ENCODE measurements around the gene SLC40A1.

The SLC40A1 gene

DNA sequence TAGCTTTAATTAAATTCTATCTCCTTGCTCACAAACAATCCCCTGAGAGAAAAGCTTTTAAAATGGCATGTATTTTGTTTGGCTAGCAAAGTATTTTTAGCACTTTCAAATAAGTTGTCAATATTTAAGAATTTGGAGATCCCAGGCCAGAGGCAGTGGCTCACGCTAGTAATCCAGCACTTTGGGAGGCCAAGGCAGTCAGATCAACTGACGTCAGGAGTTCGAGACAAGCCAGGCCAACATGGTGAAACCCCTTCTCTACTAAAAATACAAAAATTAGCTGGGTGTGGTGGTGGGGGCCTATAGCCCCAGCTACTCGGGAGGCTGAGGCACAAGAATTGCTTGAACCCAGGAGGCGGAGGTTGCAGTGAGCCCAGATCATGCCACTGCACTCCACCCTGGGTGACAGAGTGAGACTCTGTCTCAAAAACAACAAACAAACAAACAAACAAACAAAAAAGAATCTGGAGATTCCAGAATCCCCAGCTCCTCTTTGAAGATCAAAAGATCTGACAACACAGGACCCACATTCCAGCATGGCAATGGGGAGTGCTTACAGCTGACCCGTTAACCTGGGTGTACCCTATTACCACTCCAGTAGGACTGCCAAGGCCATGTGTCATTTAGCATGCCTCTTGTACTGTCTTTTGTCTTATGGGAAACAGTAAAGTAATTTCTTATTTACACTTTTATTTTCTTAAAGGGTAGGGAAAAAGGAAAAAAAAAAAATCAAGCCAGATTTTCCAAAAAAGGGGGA is 21.9 kb downstream of the SLC40A1 start:
- H3K4me3 ChIP-seq (ENCODE audit: control insufficient read depth, low read depth, low read length), result no peak overlapping the region
- TF ChIP-seq, protein P1, sequence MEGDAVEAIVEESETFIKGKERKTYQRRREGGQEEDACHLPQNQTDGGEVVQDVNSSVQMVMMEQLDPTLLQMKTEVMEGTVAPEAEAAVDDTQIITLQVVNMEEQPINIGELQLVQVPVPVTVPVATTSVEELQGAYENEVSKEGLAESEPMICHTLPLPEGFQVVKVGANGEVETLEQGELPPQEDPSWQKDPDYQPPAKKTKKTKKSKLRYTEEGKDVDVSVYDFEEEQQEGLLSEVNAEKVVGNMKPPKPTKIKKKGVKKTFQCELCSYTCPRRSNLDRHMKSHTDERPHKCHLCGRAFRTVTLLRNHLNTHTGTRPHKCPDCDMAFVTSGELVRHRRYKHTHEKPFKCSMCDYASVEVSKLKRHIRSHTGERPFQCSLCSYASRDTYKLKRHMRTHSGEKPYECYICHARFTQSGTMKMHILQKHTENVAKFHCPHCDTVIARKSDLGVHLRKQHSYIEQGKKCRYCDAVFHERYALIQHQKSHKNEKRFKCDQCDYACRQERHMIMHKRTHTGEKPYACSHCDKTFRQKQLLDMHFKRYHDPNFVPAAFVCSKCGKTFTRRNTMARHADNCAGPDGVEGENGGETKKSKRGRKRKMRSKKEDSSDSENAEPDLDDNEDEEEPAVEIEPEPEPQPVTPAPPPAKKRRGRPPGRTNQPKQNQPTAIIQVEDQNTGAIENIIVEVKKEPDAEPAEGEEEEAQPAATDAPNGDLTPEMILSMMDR (conservative IDR thresholded peaks at IDR 0.05; ENCODE audit: control insufficient read depth, insufficient read depth, low read depth, low read length), result no peak
- no peak for DNase-seq (ENCODE audit: low read depth)

DNA sequence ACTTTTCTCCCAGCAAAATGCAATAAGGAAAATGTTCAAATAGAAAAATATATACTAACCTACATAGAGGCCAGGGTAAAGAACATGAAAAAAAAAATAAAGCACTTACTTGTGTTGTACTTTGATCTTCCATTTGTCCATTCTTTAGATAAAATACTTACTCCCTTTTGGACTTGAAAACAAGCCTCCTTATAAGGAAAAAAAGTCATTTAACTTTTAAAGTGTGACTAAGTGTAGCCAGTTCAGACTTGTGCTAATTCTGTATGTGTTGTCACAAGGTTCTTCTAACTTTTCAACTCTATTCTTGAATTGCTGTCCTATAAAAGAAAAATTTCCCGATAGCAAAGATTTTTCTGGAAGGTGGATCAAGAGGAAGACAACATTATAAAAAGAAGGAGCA is 23.2 kb downstream of the SLC40A1 start:
- DNase-seq (ENCODE audit: low read depth), result no peak
- TF ChIP-seq, protein P1 (conservative IDR thresholded peaks at IDR 0.05; ENCODE audit: control insufficient read depth, insufficient read depth, low read depth, low read length), result no peak
- H3K4me3 ChIP-seq (ENCODE audit: control insufficient read depth, low read depth, low read length), result no peak overlapping the region

DNA sequence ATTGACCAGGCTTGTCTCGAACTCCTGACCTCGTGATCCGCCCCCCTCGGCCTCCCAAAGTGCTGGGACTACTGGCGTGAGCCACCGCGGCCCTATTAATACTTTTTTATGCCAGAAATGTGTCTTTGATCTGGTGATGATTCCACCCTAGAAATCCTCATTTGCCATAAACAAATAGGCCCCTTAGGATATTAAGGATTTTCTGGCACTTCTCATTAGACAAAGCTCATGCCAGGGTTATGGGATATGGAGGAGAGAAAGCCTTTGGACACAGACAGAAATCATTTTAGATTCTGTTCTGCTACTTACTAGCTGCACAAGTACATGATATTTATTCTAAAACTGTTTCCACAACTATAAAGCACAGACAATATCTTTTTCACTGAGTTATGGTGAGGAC is 24.1 kb downstream of the SLC40A1 start:
- no peak overlapping the region for H3K4me3 ChIP-seq (ENCODE audit: control insufficient read depth, low read depth, low read length)
- no peak for DNase-seq (ENCODE audit: low read depth)
- TF ChIP-seq, protein P1 (conservative IDR thresholded peaks at IDR 0.05; ENCODE audit: control insufficient read depth, insufficient read depth, low read depth, low read length), result no peak

DNA sequence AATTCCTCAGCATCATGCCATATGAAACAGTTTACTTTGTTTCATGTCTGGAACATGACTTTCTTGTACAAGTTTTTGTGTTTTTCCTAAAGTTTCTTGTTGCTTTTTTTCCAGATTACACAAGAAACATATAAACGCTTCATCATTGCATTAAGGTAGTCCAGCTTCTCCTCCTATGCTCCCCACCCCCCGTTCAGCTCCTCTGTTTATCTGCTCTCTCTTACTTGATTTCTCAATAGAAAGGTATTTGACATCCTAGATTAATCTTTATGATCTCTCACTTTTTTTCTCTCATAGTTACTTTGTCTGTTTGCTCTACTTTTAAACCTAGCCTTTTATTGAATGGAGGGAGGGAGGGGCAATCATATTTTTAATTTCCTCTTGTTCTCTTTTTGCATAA is 25.4 kb downstream of the SLC40A1 start:
- no peak for DNase-seq (ENCODE audit: low read depth)
- TF ChIP-seq, protein P1 (conservative IDR thresholded peaks at IDR 0.05; ENCODE audit: control insufficient read depth, insufficient read depth, low read depth, low read length), result no peak
- H3K4me3 ChIP-seq (ENCODE audit: control insufficient read depth, low read depth, low read length), result no peak overlapping the region

DNA sequence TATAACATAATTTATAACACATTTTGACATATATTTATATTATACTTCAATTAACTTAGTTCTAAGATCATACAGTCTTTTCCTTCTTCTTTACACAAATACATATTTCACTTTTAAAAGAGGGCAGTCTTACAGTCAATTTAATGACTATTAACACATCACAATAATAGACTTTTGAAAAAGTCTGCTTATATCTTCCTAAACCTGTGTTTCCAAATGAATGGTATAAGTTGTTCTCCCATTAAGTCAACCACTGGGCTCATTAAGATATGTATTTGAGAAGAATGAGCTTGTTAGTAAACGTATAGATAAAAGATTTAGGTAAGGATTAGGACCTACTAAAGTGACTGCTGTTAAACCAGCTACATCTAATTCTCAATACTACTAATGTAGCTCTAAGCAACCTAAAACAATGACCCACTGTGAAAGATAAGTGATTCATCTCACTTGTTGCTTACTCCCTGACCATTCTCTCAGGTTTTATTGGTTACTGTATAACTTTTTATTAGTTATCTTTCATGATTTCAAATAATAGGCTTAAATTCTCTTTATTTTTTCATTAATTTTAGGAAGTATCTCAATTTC is 27.0 kb downstream of the SLC40A1 start:
- TF ChIP-seq, protein P1 (conservative IDR thresholded peaks at IDR 0.05; ENCODE audit: control insufficient read depth, insufficient read depth, low read depth, low read length), result no peak
- no peak for DNase-seq (ENCODE audit: low read depth)
- no peak overlapping the region for H3K4me3 ChIP-seq (ENCODE audit: control insufficient read depth, low read depth, low read length)

DNA sequence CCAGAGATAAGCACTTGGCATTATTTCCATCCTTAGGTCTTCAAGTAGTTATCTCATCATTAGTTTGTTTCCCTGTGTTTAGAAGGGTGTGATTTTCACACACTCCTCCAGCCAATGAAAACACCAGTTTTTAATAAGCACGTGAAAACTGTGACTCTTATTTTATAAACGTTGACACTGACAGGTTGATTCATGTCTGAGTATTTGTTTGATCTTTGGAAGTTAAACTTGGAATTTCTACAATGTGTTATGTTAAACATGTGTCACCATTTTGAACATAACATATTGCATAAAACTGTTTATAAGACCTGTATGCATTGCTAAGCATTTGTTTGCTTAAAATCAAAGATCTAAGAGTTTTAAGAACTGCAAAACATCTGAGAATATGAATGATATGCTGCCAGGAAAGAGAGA is 27.6 kb downstream of the SLC40A1 start:
- no peak for DNase-seq (ENCODE audit: low read depth)
- no peak overlapping the region for H3K4me3 ChIP-seq (ENCODE audit: control insufficient read depth, low read depth, low read length)
- TF ChIP-seq, protein P1 (conservative IDR thresholded peaks at IDR 0.05; ENCODE audit: control insufficient read depth, insufficient read depth, low read depth, low read length), result no peak
